ENCODE results near the gene CATSPERZ.

The CATSPERZ gene

DNA sequence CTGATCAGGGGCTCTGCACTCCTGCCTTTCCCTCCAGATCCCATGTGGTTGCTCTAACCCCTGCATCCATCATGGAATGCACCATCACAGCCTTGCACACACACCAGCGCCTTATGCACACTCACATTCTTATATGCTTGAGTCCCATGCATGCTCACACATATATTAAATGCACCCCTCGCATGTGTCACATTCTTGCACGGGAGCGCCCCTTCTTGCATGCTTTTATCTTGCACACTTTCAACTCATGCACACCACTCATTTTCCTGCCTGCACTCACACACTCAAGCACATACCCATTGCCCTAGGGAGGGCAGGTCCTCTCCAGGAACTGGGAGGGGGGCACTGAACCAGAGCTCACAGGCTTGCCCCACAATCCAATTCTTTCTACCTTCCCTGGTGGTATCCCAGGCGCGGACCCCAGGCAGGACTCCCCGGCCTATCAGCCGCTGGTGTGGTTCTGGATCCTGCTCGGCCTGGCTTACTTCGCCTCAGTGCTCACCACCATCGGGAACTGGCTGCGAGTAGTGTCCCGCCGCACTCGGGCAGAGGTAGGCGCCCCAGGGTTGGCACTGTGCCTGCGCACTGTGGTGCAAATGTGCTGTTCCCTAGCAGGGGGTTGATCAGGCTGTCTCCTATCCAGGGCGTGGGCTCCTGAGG, 2.3 kb upstream of the CATSPERZ start:
- Histone ChIP-seq H3K36me3 (ENCODE audit: insufficient read depth, low read length) (no peaks in the 10 kb centered on the region), H3K9ac (ENCODE audit: low read depth, low read length) (no peak overlapping the region), H3K9me3 (ENCODE audit: insufficient read depth, low read depth, low read length) (no peaks in the 10 kb centered on the region), H3K27me3 (ENCODE audit: insufficient read depth, low read length) (peaks cover 92% of the 10 kb centered on the region), H3K27ac (ENCODE audit: low read depth, low read length) (no peak overlapping the region), H3K4me1 (ENCODE audit: insufficient read depth, low read length) (no peaks in the 10 kb centered on the region), H3K4me3 (ENCODE audit: low read length) (no peak overlapping the region)
- WGBS: 81% methylated on average over 18 of the region's 18 CpGs

DNA sequence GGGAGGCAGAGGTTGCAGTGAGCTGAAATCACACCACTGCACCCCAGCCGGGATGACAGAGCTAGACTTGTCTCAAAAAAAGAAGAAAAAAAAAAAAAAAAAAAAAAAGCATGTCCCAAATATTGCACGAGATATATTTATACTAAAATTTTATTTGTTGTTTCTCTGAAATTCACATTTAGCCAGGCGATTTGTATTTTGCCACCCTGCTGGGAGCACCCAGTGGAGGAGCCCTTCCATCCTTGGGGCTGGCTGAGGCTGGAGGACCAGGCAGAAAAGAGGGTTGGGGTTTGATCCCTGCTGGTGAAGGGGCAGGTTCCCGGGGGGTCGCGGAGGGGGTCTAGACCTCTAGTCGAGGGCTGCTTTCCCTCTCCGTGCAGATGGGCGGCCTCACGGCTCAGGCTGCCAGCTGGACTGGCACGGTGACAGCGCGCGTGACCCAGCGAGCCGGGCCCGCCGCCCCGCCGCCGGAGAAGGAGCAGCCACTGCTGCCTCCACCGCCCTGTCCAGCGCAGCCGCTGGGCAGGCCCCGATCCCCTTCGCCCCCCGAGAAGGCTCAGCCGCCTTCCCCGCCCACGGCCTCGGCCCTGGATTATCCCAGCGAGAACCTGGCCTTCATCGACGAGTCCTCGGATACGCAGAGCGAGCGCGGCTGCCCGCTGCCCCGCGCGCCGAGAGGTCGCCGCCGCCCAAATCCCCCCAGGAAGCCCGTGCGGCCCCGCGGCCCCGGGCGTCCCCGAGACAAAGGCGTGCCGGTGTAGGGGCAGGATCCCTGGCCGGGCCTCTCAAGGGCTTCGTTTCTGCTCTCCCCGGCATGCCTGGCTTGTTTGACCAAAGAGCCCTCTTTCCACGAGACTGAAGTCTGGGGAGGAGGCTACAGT, 952 bp upstream of the CATSPERZ start:
- H3K9ac ChIP-seq (ENCODE audit: low read depth, low read length): no peak overlapping the region
- H3K4me3 ChIP-seq (ENCODE audit: low read length): peak overlapping the region; percentile 45; the same call in 1 of the 2 replicates
- 6% methylated on average over 58 of the region's 60 CpGs for whole genome bisulfite sequencing
- no peaks in the 10 kb centered on the region for H3K9me3 ChIP-seq (ENCODE audit: insufficient read depth, low read depth, low read length)
- H3K4me1 ChIP-seq (ENCODE audit: insufficient read depth, low read length): no peaks in the 10 kb centered on the region
- no peak overlapping the region for H3K27ac ChIP-seq (ENCODE audit: low read depth, low read length)
- H3K27me3 ChIP-seq (ENCODE audit: insufficient read depth, low read length): peaks cover 78% of the 10 kb centered on the region
- H3K36me3 ChIP-seq (ENCODE audit: insufficient read depth, low read length): no peaks in the 10 kb centered on the region

DNA sequence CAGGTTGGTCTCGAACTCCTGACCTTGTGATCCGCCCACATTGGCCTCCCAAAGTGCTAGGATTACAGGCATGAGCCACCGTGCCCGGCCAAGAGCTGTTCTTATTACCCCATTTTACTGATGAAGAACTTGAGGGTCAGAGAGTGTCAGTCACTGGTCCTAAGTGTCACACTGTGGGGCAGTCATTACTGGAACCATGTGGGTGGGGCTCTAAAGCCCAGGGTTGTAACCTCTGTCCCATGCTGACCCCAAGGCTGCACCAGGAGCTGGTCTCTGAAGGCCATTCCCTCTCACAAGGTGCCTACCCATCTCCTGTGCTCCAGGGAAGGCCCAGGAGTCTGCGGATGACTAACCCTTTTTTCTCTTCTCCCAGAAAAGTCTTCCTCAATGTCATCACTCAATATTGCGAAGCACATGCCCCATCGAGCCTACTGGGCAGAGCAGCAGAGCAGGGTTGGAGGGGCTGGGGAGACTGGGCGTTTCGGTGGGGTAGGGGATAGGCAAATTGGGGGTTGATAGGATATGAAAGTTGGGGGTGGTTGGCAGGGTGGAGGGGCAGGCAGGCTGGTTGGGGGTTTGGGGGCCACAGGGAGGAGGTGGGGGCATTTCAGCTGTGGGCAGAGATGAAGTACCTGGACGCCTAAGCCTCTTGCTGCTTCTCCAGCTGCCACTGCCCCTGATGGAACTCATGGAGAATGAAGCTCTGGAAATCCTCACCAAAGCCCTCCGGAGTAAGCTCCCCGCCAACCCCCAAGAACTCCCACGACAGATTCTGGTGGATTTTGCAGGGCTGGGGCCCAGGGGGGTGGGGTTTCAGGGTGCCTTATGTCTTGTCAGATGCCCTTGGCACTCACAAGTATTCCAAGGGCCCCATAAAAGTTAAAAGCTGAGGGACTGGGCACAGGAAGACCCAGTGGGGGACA, 3.2 kb downstream of the CATSPERZ start:
- no peaks in the 10 kb centered on the region for H3K9me3 ChIP-seq (ENCODE audit: insufficient read depth, low read depth, low read length)
- peaks cover 7% of the 10 kb centered on the region; the same call in 1 of the 2 replicates for H3K4me1 ChIP-seq (ENCODE audit: insufficient read depth, low read length)
- H3K4me3 ChIP-seq (ENCODE audit: low read length): no peak overlapping the region
- H3K36me3 ChIP-seq (ENCODE audit: insufficient read depth, low read length): 0 out of 2 replicates have a peak, but pooled peaks cover 4% of the 10 kb centered on the region
- H3K9ac ChIP-seq (ENCODE audit: low read depth, low read length): no peak overlapping the region
- H3K27me3 ChIP-seq (ENCODE audit: insufficient read depth, low read length): peaks cover 37% of the 10 kb centered on the region
- no peak overlapping the region; the same call in 1 of the 2 replicates for H3K27ac ChIP-seq (ENCODE audit: low read depth, low read length)
- WGBS: 85% methylated on average over 13 of the region's 13 CpGs

DNA sequence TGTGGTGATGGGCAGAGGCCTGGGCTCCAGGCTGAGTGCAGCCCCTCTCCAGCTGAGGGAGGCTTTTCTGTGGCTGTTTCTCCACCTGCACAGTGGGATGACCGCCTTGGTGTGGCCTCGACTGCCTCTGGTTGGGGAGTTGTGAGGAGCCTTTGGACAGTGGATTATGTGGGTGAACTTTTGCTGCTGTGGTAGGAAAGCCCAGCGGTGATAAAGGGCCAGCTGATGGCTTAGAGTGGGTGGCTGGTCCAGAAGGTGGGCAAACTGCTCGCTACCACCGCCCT, 3.8 kb downstream of the CATSPERZ start:
- Histone ChIP-seq H3K27me3 (ENCODE audit: insufficient read depth, low read length) (peaks cover 31% of the 10 kb centered on the region), H3K9ac (ENCODE audit: low read depth, low read length) (no peak overlapping the region), H3K4me1 (ENCODE audit: insufficient read depth, low read length) (peaks cover 7% of the 10 kb centered on the region; the same call in 1 of the 2 replicates), H3K4me3 (ENCODE audit: low read length) (peak overlapping the region; percentile 70), H3K9me3 (ENCODE audit: insufficient read depth, low read depth, low read length) (no peaks in the 10 kb centered on the region), H3K27ac (ENCODE audit: low read depth, low read length) (no peak overlapping the region; the same call in 1 of the 2 replicates), H3K36me3 (ENCODE audit: insufficient read depth, low read length) (0 out of 2 replicates have a peak, but pooled peaks cover 4% of the 10 kb centered on the region)
- WGBS: 53% methylated on average over 5 of the region's 5 CpGs

DNA sequence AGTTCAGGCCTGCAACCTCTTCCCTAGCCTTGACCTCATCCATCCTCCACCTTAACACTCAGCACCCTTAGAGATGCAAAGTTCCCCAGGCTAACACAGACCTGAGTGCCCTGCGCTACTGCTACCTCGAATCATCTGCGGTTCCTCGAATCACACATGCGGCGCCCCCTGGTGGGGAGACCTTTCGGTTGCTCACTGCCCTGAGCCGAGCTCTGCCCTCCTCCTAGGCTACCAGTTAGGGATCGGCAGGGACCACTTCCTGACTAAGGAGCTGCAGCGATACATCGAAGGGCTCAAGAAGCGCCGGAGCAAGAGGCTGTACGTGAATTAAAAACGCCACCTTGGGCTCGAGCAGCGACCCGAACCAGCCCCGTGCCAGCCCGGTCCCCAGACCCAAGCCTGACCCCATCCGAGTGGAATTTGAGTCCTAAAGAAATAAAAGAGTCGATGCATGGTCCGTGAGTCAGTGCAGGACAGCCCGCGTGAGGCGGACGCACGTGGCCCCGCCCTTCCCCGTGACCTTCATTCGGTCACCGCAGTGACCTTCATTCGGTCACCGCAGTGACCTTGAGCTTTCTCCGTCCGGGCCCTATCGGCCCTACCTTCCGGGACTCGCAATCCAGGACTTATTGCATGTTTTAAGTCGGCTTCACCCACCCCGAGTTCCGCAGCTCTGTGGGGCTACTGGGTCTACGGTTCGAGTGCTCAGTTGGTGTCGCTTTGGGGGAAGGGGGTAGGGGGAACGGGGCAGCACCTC, 4.3 kb downstream of the CATSPERZ start:
- Histone ChIP-seq H3K9me3 (ENCODE audit: insufficient read depth, low read depth, low read length) (no peaks in the 10 kb centered on the region), H3K4me3 (ENCODE audit: low read length) (peak overlapping the region; percentile 70), H3K27me3 (ENCODE audit: insufficient read depth, low read length) (peaks cover 26% of the 10 kb centered on the region), H3K27ac (ENCODE audit: low read depth, low read length) (peak overlapping the region; percentile 98), H3K36me3 (ENCODE audit: insufficient read depth, low read length) (0 out of 2 replicates have a peak, but pooled peaks cover 4% of the 10 kb centered on the region), H3K4me1 (ENCODE audit: insufficient read depth, low read length) (peaks cover 7% of the 10 kb centered on the region; the same call in 1 of the 2 replicates), H3K9ac (ENCODE audit: low read depth, low read length) (peak overlapping the region; percentile 93)
- WGBS: under 1% methylated on average over 46 of the region's 46 CpGs

DNA sequence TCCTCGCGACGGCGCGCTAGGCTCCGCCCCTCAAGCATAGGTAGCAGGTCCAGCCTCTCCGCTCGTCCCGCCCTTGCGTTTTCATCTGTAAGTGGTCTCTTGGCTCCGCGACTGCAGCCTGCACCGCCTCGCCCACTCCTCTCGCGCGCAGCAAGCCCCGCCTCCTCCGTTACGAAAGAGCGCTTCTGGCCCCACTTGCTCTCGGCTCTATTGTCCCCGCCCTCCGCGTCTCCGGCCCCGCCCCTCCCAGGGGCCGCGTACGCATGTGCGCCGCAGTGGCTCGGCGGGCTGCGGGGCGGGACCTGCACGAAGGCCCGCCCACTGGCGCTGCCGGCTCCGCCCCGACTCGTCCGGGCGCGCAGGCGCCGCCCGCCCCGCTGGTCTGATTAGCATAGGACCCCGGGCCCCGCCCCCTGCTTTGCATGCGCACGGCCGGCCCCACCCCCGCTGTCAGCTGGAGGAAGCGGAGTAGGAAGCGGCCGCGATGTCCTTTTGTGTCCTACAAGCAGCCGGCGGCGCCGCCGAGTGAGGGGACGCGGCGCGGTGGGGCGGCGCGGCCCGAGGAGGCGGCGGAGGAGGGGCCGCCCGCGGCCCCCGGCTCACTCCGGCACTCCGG, 5.0 kb downstream of the CATSPERZ start, which contains the start of gene ESRRA:
ESRRA (plus strand) TSS at position 450 of the 616 bp plus-strand sequence. CDS start 1,656 bp downstream, outside the sequence.
- H3K36me3 ChIP-seq (ENCODE audit: insufficient read depth, low read length): peaks cover 6% of the 10 kb centered on the region; the same call in 1 of the 2 replicates
- under 1% methylated on average over 81 of the region's 81 CpGs for WGBS

DNA sequence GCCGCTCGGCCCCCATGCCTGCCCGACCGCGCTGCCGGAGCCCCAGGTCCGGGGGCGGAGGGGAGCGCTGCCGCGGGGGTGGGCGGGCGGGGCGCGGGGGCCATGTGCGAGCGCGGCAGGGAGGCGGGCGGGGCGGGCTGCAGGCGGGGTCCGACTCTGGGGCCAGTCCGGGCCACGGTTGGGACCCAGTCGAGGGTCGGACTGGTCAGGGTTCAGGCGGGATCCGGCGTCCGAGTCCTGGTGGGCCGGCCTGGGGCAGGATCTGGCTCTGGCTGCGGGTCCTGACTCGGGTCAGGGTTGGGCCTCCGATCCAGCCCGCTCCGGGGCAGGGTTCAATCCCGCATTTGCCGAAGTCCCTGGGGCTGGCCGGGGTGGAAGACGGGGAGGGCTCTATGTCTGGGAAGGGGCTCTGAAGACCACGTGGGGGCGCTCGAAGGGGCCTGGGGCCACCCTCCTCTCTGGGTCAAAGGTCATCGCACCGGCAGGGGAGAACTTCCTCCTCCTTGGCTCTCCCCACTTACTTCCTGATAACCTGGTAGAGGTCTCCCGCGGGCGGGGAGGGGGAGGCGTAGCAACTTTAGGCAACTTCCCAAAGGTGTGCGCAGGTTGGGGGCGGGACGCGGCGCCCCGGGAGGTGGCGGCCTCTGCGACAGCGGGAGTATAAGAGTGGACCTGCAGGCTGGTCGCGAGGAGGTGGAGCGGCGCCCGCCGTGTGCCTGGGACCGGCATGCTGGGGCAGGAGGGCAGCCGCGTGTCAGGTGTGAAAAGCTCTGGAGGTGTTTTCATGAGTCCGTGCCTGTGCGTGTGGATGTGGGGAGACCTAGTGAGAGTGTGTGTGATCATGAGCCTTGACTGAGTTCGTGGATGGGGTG, 5.8 kb downstream of the CATSPERZ start:
- Histone ChIP-seq H3K9me3 (ENCODE audit: insufficient read depth, low read depth, low read length) (no peaks in the 10 kb centered on the region), H3K4me1 (ENCODE audit: insufficient read depth, low read length) (peaks cover 7% of the 10 kb centered on the region; the same call in 1 of the 2 replicates), H3K27ac (ENCODE audit: low read depth, low read length) (peak overlapping the region; percentile 85; the same call in 1 of the 2 replicates), H3K27me3 (ENCODE audit: insufficient read depth, low read length) (peaks cover 11% of the 10 kb centered on the region), H3K36me3 (ENCODE audit: insufficient read depth, low read length) (peaks cover 6% of the 10 kb centered on the region; the same call in 1 of the 2 replicates), H3K4me3 (ENCODE audit: low read length) (peak overlapping the region; percentile 80), H3K9ac (ENCODE audit: low read depth, low read length) (peak overlapping the region; percentile 75)
- under 1% methylated on average over 71 of the region's 71 CpGs for WGBS

More for the DNA sequence above, 5.0 kb downstream of the CATSPERZ start, which contains the start of gene ESRRA:
- Histone ChIP-seq H3K4me1 (ENCODE audit: insufficient read depth, low read length) (peaks cover 7% of the 10 kb centered on the region; the same call in 1 of the 2 replicates), H3K9me3 (ENCODE audit: insufficient read depth, low read depth, low read length) (no peaks in the 10 kb centered on the region), H3K27me3 (ENCODE audit: insufficient read depth, low read length) (peaks cover 19% of the 10 kb centered on the region), H3K4me3 (ENCODE audit: low read length) (peak within 1 kb of the TSS; percentile 80), H3K27ac (ENCODE audit: low read depth, low read length) (peak within 1 kb of the TSS; percentile 98), H3K9ac (ENCODE audit: low read depth, low read length) (peak within 1 kb of the TSS; percentile 93)

DNA sequence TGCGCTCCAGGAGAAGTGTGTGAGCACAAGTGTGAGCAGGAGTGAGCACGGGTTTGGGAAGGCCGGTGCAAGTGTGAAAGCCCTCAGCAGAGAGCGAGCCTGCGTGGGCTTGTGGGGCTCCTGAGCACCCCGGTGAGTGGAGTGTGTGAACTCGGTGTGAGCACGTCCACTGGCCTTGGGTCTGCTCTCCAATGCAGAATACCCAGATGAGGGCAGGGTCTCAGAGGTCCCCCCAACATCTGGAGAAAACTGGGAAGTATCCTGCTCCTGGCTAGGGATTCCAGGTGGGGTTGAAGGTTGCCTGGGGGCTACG, 6.4 kb downstream of the CATSPERZ start:
- H3K9me3 ChIP-seq (ENCODE audit: insufficient read depth, low read depth, low read length): no peaks in the 10 kb centered on the region
- H3K9ac ChIP-seq (ENCODE audit: low read depth, low read length): peak overlapping the region; percentile 75
- peaks cover 5% of the 10 kb centered on the region for H3K27me3 ChIP-seq (ENCODE audit: insufficient read depth, low read length)
- 24% methylated on average over 9 of the region's 9 CpGs for WGBS
- H3K4me3 ChIP-seq (ENCODE audit: low read length): peak overlapping the region; percentile 80
- peak overlapping the region; percentile 85; the same call in 1 of the 2 replicates for H3K27ac ChIP-seq (ENCODE audit: low read depth, low read length)
- peaks cover 7% of the 10 kb centered on the region; the same call in 1 of the 2 replicates for H3K4me1 ChIP-seq (ENCODE audit: insufficient read depth, low read length)
- H3K36me3 ChIP-seq (ENCODE audit: insufficient read depth, low read length): peaks cover 6% of the 10 kb centered on the region; the same call in 1 of the 2 replicates

DNA sequence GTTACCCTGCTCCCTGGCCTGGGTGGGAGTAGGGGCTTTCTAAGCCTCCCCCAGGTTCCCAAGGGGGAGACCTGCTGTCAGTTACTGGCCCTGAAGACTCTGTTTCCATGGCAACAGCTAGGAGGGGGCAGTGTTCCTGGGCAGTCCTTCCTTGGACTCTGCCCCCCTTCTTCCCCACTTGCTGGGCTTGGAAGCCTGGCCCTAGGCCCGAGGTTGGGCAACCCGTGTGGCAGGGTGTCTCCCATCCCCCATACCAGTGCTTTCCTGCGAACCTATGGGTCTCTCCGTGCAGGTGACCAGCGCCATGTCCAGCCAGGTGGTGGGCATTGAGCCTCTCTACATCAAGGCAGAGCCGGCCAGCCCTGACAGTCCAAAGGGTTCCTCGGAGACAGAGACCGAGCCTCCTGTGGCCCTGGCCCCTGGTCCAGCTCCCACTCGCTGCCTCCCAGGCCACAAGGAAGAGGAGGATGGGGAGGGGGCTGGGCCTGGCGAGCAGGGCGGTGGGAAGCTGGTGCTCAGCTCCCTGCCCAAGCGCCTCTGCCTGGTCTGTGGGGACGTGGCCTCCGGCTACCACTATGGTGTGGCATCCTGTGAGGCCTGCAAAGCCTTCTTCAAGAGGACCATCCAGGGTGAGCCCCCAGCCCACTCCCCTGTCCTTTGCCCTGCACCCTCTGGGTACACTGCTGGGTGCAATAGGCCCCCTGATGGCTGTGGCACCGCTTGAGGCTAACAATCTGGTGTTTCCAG, 6.9 kb downstream of the CATSPERZ start:
- WGBS: 85% methylated on average over 15 of the region's 15 CpGs
- H3K4me1 ChIP-seq (ENCODE audit: insufficient read depth, low read length): peaks cover 7% of the 10 kb centered on the region; the same call in 1 of the 2 replicates
- H3K27ac ChIP-seq (ENCODE audit: low read depth, low read length): no peak overlapping the region
- H3K36me3 ChIP-seq (ENCODE audit: insufficient read depth, low read length): peaks cover 6% of the 10 kb centered on the region; the same call in 1 of the 2 replicates
- H3K27me3 ChIP-seq (ENCODE audit: insufficient read depth, low read length): no peaks in the 10 kb centered on the region
- peak overlapping the region; percentile 75 for H3K9ac ChIP-seq (ENCODE audit: low read depth, low read length)
- peak overlapping the region; percentile 80 for H3K4me3 ChIP-seq (ENCODE audit: low read length)
- no peaks in the 10 kb centered on the region for H3K9me3 ChIP-seq (ENCODE audit: insufficient read depth, low read depth, low read length)

Measured in HUES64 (cell line).